ENCODE data around the gene WTAP. TPM values are rescaled to one million over a fixed set of nuclear protein-coding genes. Genes with fewer than 3 reads are reported as not detected.

The WTAP gene
- total RNA-seq, 2 donors from 2014 or later, result 42.1 to 57.4 TPM

DNA sequence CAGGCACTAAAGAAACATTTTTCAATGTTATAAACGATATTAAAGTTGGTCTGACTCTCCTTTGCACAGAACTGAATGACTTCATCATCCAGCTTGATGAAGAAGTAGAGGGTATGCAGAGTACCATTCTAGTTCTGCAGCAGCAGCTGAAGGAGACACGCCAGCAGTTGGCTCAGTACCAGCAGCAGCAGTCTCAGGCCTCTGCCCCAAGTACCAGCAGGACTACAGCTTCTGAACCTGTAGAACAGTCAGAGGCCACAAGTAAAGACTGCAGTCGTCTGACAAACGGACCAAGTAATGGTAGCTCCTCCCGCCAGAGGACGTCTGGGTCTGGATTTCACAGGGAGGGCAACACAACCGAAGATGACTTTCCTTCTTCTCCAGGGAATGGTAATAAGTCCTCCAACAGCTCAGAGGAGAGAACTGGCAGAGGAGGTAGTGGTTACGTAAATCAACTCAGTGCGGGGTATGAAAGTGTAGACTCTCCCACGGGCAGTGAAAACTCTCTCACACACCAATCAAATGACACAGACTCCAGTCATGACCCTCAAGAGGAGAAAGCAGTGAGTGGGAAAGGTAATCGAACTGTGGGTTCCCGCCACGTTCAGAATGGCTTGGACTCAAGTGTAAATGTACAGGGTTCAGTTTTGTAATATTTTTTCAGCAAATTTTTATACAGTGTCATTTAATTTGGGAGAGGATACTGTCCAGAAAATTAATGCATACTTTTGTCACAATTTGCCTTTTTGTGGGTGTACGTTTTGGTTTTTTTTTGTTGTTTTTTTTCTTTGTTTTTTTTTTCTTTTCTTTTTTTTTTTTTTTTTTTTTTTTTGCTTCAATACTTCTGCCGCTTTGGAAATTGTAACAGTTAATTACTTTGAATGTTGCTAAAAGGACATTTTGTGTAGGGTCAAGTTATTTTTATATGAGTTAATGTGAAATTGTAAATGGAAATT lies 27.9 kb downstream of the WTAP start:
- peak; percentile 32 to 42 for ATAC-seq
- no peak for DNase-seq
- intact Hi-C loops (cut with DNase I), result no loop called here

GRCh38 chr6:159756508-159756907 lies 29.2 kb downstream of the WTAP start:
- ATAC-seq, result no peak
- DNase-seq, result no peak
- intact Hi-C loops (cut with DNase I), result no loop called here

DNA sequence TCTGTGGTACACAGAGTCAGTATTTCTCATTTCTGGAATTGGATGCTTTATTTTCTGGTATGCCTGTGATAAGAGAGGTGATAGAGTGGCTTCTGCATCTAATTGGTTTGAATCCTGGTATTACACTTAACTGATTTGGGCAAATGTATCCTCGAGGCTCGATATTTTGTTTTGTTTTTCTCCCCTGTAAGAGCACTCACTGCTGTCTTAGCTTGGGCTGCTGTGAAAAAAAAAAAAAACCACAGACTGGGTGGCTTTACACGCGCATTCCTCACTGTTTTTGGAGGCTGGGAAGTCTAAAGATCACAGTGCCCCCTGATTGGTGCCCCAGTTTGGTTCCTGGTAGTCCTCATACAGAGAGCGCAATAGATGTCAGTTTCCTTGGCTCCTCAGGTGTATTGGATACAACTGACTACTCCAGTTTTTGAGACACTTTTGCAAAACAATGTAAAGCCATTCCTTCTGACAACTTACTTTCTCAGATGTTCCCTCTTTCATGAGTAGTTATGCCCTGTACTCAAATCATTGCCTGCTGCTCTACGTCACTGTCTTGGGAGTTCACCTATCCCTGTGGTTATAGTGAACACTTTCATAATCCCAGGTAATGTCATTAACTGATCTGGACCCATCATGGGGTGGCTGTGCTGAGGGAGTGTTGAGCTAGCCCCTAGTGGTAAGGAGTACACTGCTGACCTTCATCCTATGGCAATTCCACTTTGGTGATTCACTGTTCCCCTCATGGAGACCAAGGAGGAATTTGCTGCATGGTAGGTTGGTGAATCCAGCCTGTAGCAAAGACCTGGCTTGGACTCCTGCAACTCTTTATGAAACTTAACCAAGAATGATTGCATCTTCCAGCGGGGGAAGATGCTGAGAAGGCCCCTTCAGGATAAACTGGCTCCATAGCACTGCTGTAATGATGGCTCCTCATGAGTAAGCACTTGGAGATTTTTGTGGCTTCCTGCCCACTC lies 31.0 kb downstream of the WTAP start:
- ATAC-seq (no peak), DNase-seq (no peak)
- intact Hi-C loops (cut with DNase I), result no loop called here

GRCh38 chr6:159759645-159760044 lies 32.3 kb downstream of the WTAP start:
- intact Hi-C loops (cut with DNase I), result no loop called here
- no peak for ATAC-seq

GRCh38 chr6:159760602-159761057 lies 33.3 kb downstream of the WTAP start:
- intact Hi-C loops (cut with DNase I), result no loop called here
- DNase-seq (no peak), ATAC-seq (no peak)

More at GRCh38 chr6:159759645-159760044, 32.3 kb downstream of the WTAP start:
- DNase-seq, result no peak

DNA sequence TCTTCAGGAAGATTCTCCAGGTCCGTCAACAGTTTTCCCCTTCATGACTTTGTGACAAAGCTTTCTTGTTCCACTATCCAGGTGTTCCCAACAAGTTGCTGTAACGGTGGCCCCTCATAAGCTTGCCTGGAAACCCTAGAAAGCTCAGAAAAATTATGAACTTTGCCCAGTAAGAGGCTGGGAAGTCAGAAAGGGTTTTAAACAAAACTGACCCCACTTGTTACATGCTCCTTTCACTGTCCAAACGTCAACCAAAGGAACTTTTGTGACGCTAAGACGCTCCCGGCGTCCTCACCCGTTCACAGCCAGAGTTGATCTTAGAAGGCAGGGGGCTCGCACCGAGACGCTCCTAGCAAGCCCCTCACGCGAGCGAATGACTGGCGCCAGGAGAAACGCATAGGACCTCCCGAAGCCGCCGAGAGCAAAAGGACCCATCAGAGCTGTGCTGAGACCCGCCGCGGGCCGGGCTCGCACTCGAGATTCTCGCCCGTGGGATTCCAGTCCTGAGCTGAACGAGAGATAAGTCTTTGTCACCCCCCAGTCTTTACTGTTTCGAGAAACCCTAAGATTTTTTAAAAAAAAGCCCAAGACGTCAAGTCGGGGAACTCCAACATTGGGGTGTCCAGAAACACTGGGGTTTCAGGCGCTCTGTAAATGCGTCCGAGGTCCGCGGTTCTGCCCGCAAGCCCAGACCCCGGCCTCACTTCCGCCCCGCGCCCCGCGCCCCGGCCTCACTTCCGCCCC lies 34.0 kb downstream of the WTAP start:
- peak; percentile 37 for DNase-seq

DNA sequence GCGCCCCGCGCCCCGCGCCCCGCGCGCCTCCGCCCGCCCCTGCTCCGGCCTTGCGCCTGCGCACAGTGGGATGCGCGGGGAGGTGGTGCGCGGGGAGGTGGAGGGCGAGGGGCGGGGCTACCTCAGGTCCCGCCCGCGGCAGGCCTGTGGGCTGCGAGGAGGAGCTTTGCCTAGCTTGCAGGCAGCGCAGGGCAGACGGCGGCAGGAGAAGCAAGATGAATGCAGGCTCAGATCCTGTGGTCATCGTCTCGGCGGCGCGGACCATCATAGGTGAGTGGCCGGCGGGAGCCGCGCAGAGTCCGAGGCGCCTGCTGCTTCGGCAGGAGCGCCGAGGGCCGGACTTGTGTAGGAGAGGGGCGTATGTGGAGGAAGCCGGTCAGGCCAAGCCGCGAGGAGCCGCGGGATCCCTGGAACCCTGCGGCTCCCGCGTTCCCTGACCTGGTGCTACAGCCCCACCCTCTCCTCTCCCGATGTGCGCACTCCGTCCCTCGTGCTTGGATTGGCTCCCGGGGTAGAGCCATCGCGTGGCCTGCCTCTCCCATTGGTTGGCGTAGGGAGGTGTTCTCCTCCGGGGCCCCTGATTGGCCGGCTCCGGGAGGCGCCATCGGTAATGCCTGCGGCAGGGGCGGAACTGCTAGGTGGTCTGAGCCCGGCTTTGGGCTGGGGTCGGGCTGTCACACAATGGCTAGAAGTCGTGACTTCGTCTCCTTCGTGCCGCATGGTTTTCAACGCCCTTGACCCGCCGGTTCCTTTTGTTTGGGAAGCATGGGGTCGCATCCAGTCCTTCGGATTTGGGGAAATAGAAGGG lies 34.8 kb downstream of the WTAP start, which contains the start of gene ACAT2:
Gene ACAT2 (plus strand): TSS at position 173 of the 808 bp plus-strand sequence. CDS start 43 bp downstream, at position 216.
- DNase-seq (peak; percentile 97), ATAC-seq (peak; percentile 98 to 99)
- intact Hi-C loops (cut with DNase I), result no loop called here

More for the DNA sequence above, 34.0 kb downstream of the WTAP start:
- no peak for ATAC-seq
- intact Hi-C loops (cut with DNase I), result no loop called here

DNA sequence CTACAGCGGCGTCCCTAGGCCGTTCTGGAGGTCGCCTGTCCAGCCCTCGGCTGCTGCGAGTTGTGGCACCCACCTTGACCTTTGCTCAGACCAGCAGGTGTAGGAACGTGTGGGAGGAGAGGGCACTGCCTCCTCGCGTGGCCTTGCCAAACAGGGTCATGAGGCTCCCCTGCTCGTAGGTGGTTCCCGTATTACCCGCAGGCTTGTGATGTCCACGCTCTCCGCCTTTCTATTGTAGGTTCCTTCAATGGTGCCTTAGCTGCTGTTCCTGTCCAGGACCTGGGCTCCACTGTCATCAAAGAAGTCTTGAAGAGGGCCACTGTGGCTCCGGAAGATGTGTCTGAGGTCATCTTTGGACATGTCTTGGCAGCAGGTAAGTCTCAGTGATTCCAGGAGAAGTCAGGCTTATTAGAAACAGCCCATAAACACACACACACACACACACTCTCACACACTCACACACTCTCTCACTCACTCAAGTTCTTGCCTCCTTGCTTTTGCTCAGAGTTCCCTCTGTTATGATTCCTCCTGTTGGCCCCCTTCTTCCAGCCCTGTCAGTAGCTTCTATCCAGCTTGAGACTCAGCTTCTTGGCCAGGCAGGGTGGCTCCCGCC lies 35.5 kb downstream of the WTAP start:
- peak; percentile 32 for DNase-seq
- intact Hi-C loops (cut with DNase I), result no loop called here
- peak in 1 of 2 donors; percentile 0 for ATAC-seq

- ATAC-seq (no peak), DNase-seq (no peak)
- intact Hi-C loops (cut with DNase I), result no loop called here
Observed at GRCh38 chr6:159766906-159767305, 39.6 kb downstream of the WTAP start.

GRCh38 chr6:159769470-159769869 lies 42.2 kb downstream of the WTAP start:
- DNase-seq, result no peak
- intact Hi-C loops (cut with DNase I), result no loop called here
- no peak for ATAC-seq

DNA sequence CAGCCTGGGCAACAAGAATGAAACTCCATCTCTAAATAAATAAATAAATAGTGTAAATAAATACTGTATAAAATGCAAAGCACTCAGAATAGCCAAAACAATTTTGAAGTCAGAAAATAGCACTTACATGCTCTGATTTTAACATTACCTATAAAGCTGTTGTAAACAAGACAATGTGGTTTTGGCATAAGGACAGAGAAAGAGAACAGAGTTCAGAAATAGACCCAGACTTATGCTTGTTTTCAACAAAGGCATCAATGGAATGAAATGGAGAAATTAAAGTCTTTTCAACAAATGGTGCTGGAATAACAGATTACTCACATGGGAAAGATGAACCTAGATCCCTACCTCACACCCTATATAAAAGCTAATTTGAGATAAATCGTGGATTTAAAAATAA lies 44.9 kb downstream of the WTAP start:
- ATAC-seq (no peak), DNase-seq (no peak)
- intact Hi-C loops (cut with DNase I), result no loop called here

- DNase-seq, result no peak
- intact Hi-C loops (cut with DNase I), result no loop called here
- no peak for ATAC-seq
Observed at GRCh38 chr6:159777240-159777904, 50.1 kb downstream of the WTAP start.

DNA sequence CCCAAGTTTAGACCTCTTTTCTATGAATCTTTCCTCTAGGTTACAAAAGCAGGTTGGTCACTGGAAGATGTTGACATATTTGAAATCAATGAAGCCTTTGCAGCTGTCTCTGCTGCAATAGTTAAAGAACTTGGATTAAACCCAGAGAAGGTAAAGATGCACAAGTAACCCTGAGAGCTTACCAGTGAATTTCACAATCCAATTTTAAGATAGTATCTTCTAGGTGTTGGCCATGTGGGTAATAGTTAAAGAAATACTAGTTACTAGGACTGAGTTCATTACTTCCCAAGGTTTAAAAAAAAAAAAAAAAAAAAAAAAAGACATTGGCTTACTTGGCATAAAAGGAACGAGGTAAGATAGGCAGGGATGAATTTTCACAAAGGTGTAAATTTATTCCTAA lies 50.8 kb downstream of the WTAP start:
- DNase-seq (no peak), ATAC-seq (no peak)
- intact Hi-C loops (cut with DNase I), result no loop called here

GRCh38 chr6:159778542-159779103 lies 51.3 kb downstream of the WTAP start:
- intact Hi-C loops (cut with DNase I), result no loop called here

GRCh38 chr6:159788276-159788675 lies 61.0 kb downstream of the WTAP start:
- intact Hi-C loops (cut with DNase I), result loop anchor here in 1 of 2 donors (2.0 kb wide), 1 partner anchor 95 kb away; the partner anchor contains the start of gene SOD2
- ATAC-seq (no peak), DNase-seq (no peak)

More at GRCh38 chr6:159778542-159779103, 51.3 kb downstream of the WTAP start:
- ATAC-seq (no peak), DNase-seq (no peak)

GRCh38 chr6:159788753-159789376 lies 61.6 kb downstream of the WTAP start:
- intact Hi-C loops (cut with DNase I), result loop anchor here in 1 of 2 donors (2.0 kb wide), 1 partner anchor 96 kb away; the partner anchor contains the start of gene SOD2
- peak; percentile 53 for DNase-seq

More at GRCh38 chr6:159788753-159789376, 61.6 kb downstream of the WTAP start:
- peak in 1 of 2 donors; percentile 9 for ATAC-seq
